Esophagus muscularis mucosa (tissue), 4 donors: Measurements from ENCODE around the gene SH3D21.

Experiments used
- EP300 ChIP-seq: sonication (generic); formaldehyde crosslinking; IDR thresholded peaks from one replicate; pipeline ENCODE4 v1.6.1; 2017; ENCODE audit warnings: antibody characterized with exemption
- POLR2A ChIP-seq: fragments of 450-650 bp; IDR thresholded peaks from one replicate; pipeline ENCODE4 v1.6.1; 2017; ENCODE audit warnings: antibody characterized with exemption, moderate library complexity, mild to moderate bottlenecking, low read depth
- POLR2AphosphoS5 ChIP-seq, 2 donors: sonication (generic); formaldehyde crosslinking; IDR thresholded peaks; one replicate each; pipeline ENCODE4 v1.6.1; 2017; ENCODE audit warnings: antibody characterized with exemption in 2 of 2
- TF ChIP-seq, protein P1 (sequence below), 3 experiments: fragments of 200-600 bp in 2 of 3; fragments of 450-650 bp in 1 of 3; sonication (generic) in 2 of 3; IDR thresholded peaks; one replicate each; pipeline ENCODE4 v1.5.1; 2017 to 2019; ENCODE audit warnings: antibody characterized with exemption in 3 of 3, mild to moderate bottlenecking in 2 of 3, moderate library complexity in 1 of 3

DNA sequence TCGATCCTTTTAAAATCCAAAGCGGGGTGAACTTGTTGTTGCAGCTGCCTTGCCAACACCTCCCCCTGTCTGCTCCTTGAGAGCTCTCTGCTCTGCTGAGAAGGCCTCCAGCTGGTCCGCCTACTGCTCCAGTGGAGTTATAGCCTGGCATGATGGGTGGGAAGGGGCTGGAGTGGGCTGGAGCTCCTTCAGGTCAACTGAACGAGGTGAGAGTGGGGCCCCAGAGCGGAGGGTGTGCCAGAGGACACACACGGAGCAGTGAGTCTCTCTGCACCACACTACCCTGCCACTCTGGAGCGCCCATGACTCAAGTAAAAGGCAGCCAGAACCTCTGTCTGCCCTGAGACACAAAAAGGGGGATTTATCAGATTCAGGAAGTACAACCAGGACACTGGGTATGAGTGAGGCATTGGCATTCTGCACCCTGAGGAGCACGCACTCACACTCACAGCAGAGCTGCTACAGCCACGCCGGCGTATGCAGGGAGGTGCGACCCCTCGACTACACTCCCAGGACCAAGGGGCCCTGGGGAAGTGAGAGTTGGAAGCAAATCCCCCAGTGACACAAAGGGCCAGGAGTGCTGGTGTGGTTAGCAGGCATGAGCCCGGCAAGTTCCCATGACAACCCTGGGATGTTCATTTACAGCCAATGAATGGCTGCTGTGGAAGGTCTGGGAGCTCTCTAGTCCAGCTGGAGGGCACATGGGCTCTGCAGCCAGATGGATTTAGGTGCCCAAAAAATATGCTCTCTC is 45.2 kb downstream of the SH3D21 start:
- TF ChIP-seq POLR2AphosphoS5 (IDR thresholded peaks at IDR 0.05) (no peak), POLR2A (no peak), EP300 (no peak)
- TF ChIP-seq, protein P1, sequence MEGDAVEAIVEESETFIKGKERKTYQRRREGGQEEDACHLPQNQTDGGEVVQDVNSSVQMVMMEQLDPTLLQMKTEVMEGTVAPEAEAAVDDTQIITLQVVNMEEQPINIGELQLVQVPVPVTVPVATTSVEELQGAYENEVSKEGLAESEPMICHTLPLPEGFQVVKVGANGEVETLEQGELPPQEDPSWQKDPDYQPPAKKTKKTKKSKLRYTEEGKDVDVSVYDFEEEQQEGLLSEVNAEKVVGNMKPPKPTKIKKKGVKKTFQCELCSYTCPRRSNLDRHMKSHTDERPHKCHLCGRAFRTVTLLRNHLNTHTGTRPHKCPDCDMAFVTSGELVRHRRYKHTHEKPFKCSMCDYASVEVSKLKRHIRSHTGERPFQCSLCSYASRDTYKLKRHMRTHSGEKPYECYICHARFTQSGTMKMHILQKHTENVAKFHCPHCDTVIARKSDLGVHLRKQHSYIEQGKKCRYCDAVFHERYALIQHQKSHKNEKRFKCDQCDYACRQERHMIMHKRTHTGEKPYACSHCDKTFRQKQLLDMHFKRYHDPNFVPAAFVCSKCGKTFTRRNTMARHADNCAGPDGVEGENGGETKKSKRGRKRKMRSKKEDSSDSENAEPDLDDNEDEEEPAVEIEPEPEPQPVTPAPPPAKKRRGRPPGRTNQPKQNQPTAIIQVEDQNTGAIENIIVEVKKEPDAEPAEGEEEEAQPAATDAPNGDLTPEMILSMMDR (IDR thresholded peaks at IDR 0.05), result peak in 1 of 3 experiments; percentile 22
